Stimulated activated naive CD8-positive, alpha-beta T cell treated with anti-CD3 and anti-CD28 coated beads, Interleukin-15, amount 100 ng/mL, for 72 hours (primary cell): Measurements from ENCODE around the gene GSTM2.
"Not testable (repeated sequence)": the region's sequence is repeated elsewhere in the genome, so short reads cannot be mapped to it uniquely, and the experiment has no call there.

Experiments used
- ATAC-seq: fragments of 150-1000 bp; cut with Tn5 transposase; 2 replicates; pipeline ENCODE4 v1.10.0; 2021; ENCODE audit warnings: mild to moderate bottlenecking, moderate library complexity
- DNase-seq, 2 donors: peaks; one replicate each; pipeline ENCODE4 v3.0.0; 2021 to 2022
- H3K27ac Mint-ChIP-seq, 2 donors: one replicate each; pipeline ENCODE4 v1.8.0; 2022; ENCODE audit warnings: mild to moderate bottlenecking in 2 of 2, mixed read lengths in 2 of 2, moderate library complexity in 2 of 2
- H3K27me3 Mint-ChIP-seq: one replicate; pipeline ENCODE4 v1.8.0; 2022; ENCODE audit warnings: mixed read lengths
- H3K4me1 Mint-ChIP-seq: one replicate; pipeline ENCODE4 v1.8.0; 2022; ENCODE audit warnings: mild to moderate bottlenecking, mixed read lengths
- H3K4me3 Mint-ChIP-seq, 2 donors: one replicate each; pipeline ENCODE4 v1.8.0; 2022; ENCODE audit warnings: mild to moderate bottlenecking in 2 of 2, mixed read lengths in 2 of 2, moderate library complexity in 1 of 2
- H3K9me3 Mint-ChIP-seq, 2 donors: one replicate each; pipeline ENCODE4 v1.8.0; 2022; ENCODE audit warnings: mixed read lengths in 2 of 2

GSTM2 gene

GRCh38 chr1:109711593-109712320 is 43.9 kb downstream of the GSTM2 start, which contains the start of gene GSTM5:
GSTM5 (plus strand) TSS chr1:109712251; CDS start chr1:109712313, 62 bp downstream.
- not testable (repeated sequence) for DNase-seq, H3K4me1 Mint-ChIP-seq, H3K27ac Mint-ChIP-seq
- H3K4me3 Mint-ChIP-seq = peak within 1 kb of the TSS in 1 of 2 donors; percentile 10
- H3K27me3 Mint-ChIP-seq = peaks cover 29% of the 10 kb centered on the region
- H3K9me3 Mint-ChIP-seq = peaks cover 3 to 17% of the 10 kb centered on the region in 2 donors
- ATAC-seq = peak; percentile 65

DNA sequence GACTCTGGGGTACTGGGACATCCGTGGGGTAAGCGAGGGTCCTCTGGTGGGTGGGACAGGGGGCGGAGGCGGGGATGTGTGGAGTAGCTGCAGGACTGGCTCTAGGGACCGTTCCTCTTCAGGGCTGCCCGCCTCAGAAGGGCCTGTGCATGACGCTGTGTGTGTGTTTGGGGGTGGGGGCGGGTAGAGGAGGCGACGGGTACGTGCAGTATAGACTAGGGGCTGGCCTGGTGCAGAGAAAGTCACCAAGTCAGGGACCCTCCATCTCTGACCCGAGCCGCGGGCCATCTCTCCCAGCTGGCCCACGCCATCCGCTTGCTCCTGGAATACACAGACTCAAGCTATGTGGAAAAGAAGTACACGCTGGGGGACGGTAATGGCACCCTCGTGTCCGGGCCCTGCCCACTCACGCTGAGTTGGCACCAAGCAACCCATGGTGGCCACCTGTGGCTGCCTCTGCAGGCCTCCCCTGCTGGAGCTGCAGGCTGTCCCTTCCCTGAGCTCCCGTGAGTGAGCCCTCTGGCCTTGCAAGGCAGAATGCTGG is 44.5 kb downstream of the GSTM2 start:
- Mint-ChIP-seq H3K27me3 (peaks cover 29% of the 10 kb centered on the region), H3K4me1 (no peaks in the 10 kb centered on the region), H3K27ac (no peak overlapping the region), H3K9me3 (peaks cover 3 to 17% of the 10 kb centered on the region in 2 donors), H3K4me3 (peak overlapping the region in 1 of 2 donors; percentile 10)
- DNase-seq (no peak), ATAC-seq (no peak)

GRCh38 chr1:109713636-109714035 is 45.8 kb downstream of the GSTM2 start:
- Mint-ChIP-seq H3K9me3 (peaks cover 0 to 9% of the 10 kb centered on the region in 2 donors), H3K4me3 (no peak overlapping the region), H3K27ac (no peak overlapping the region), H3K27me3 (peaks cover 35% of the 10 kb centered on the region), H3K4me1 (no peaks in the 10 kb centered on the region)
- ATAC-seq = no peak
- no peak for DNase-seq

GRCh38 chr1:109714661-109715372 is 47.0 kb downstream of the GSTM2 start:
- H3K9me3 Mint-ChIP-seq = no peaks in the 10 kb centered on the region
- peaks cover 35% of the 10 kb centered on the region for H3K27me3 Mint-ChIP-seq
- peak overlapping the region in 1 of 2 donors; percentile 55 for H3K27ac Mint-ChIP-seq
- no peak for ATAC-seq
- DNase-seq = no peak
- H3K4me1 Mint-ChIP-seq = peaks cover 5% of the 10 kb centered on the region
- H3K4me3 Mint-ChIP-seq = no peak overlapping the region

DNA sequence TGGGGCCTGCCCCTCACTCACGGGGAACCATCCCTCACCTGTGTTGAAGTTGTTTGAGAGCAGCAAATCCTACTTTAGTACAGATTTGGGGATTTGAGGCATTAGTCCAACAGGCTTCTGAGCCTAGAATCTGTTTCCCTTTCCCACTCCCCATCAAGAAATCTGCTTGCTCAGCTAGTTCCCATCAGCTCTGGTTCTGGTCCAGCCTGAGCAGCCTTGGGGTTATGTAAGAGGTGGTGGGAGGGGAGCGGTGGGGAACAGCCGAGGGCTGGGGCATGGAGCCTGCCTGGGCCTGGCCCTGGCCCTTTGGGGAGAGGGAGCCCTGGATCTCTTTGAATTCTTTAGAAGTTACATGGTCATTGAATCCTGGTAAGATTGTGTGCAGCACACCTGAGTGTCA is 48.3 kb downstream of the GSTM2 start:
- no peak overlapping the region for H3K4me3 Mint-ChIP-seq
- H3K27ac Mint-ChIP-seq = peak overlapping the region in 1 of 2 donors; percentile 50
- H3K9me3 Mint-ChIP-seq = no peaks in the 10 kb centered on the region
- H3K27me3 Mint-ChIP-seq = peaks cover 35% of the 10 kb centered on the region
- no peak for ATAC-seq
- no peak for DNase-seq
- H3K4me1 Mint-ChIP-seq = peaks cover 5% of the 10 kb centered on the region

DNA sequence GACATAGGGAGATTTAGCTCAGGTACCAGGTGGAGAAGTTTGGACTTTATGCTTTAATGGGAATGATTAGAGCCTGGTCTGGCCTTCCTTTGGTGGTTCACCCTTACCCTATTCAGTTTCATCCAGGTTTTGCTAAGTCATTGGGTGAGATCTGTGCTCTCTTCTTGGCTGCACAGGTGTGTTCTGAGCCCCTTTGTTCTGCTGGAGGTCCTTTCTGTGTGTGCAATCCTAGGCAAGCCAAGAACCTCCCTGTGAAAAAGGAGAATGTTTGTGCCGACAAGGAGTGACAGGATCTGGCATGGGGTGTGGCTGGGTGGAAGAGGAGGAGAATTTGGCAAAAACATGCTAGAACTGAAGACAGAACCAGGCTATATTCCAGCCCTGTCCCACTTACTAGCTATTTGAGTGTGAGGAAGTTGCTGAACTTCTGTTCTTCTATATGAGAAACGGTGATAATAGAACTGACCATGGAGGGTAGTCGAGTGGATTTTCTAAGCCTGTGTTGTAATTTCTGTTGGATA is 48.8 kb downstream of the GSTM2 start:
- H3K9me3 Mint-ChIP-seq = no peaks in the 10 kb centered on the region
- DNase-seq = no peak
- peaks cover 35% of the 10 kb centered on the region for H3K27me3 Mint-ChIP-seq
- peaks cover 5% of the 10 kb centered on the region for H3K4me1 Mint-ChIP-seq
- peak overlapping the region; percentile 8 to 50 for H3K27ac Mint-ChIP-seq
- no peak overlapping the region for H3K4me3 Mint-ChIP-seq
- no peak for ATAC-seq

- H3K27ac Mint-ChIP-seq = no peak overlapping the region
- H3K4me1 Mint-ChIP-seq = peaks cover 5% of the 10 kb centered on the region
- H3K9me3 Mint-ChIP-seq = no peaks in the 10 kb centered on the region
- H3K4me3 Mint-ChIP-seq = no peak overlapping the region
- ATAC-seq (no peak), DNase-seq (no peak)
- peaks cover 27% of the 10 kb centered on the region for H3K27me3 Mint-ChIP-seq
Observed at GRCh38 chr1:109717729-109718128, 49.9 kb downstream of the GSTM2 start.

DNA sequence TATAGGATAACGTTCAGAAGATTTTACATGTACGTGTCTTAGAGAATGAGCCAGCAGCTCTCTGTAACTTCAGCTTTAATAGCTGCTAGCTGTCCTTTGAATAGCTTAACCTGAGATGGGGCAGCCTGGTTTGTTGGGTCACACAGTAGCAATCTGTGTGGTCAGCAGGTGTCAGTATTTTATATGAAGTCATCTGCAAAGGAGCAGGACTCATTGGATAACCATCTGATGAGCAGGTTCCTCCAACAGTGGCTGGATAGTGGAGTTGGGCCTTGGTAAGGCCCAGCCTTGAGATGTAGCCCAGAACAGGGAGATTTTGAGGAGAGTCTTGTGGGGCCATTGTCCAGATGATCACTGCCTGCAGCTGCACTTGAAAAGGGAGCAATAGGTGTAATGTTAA is 50.6 kb downstream of the GSTM2 start:
- no peaks in the 10 kb centered on the region for H3K9me3 Mint-ChIP-seq
- DNase-seq (no peak), ATAC-seq (no peak)
- H3K27ac Mint-ChIP-seq = no peak overlapping the region
- H3K4me3 Mint-ChIP-seq = no peak overlapping the region
- peaks cover 23% of the 10 kb centered on the region for H3K27me3 Mint-ChIP-seq
- peaks cover 5% of the 10 kb centered on the region for H3K4me1 Mint-ChIP-seq

GRCh38 chr1:109719337-109719837 is 51.5 kb downstream of the GSTM2 start:
- Mint-ChIP-seq H3K9me3 (no peaks in the 10 kb centered on the region), H3K4me1 (peaks cover 5% of the 10 kb centered on the region), H3K27ac (no peak overlapping the region), H3K4me3 (no peak overlapping the region), H3K27me3 (peaks cover 14% of the 10 kb centered on the region)
- DNase-seq = no peak
- no peak for ATAC-seq

DNA sequence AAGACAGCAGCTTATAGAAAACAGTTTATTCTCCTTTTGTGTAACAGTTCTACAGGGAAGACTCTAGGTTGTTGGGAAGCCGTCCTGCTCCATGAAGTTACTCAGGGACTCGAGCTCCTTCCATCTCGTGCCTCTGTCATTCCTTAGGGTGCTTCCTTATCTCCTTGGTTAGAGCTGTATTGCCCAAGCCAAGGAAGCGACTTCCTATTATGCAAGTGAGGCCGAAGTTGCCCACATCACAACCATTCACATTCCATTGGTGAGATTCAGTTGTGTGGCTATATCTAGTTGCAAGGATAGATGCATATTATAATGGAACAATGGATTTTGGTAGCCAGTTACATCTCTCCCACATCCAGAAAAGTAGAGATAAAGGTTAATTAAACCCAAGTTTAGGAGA is 53.2 kb downstream of the GSTM2 start:
- no peaks in the 10 kb centered on the region for H3K9me3 Mint-ChIP-seq
- H3K27me3 Mint-ChIP-seq = peaks cover 6% of the 10 kb centered on the region
- H3K27ac Mint-ChIP-seq = no peak overlapping the region
- DNase-seq = no peak
- no peak overlapping the region for H3K4me3 Mint-ChIP-seq
- peaks cover 5% of the 10 kb centered on the region for H3K4me1 Mint-ChIP-seq
- ATAC-seq = no peak

GRCh38 chr1:109721971-109722370 is 54.1 kb downstream of the GSTM2 start:
- Mint-ChIP-seq H3K27me3 (peaks cover 6% of the 10 kb centered on the region), H3K4me3 (no peak overlapping the region)
- no peak for DNase-seq

DNA sequence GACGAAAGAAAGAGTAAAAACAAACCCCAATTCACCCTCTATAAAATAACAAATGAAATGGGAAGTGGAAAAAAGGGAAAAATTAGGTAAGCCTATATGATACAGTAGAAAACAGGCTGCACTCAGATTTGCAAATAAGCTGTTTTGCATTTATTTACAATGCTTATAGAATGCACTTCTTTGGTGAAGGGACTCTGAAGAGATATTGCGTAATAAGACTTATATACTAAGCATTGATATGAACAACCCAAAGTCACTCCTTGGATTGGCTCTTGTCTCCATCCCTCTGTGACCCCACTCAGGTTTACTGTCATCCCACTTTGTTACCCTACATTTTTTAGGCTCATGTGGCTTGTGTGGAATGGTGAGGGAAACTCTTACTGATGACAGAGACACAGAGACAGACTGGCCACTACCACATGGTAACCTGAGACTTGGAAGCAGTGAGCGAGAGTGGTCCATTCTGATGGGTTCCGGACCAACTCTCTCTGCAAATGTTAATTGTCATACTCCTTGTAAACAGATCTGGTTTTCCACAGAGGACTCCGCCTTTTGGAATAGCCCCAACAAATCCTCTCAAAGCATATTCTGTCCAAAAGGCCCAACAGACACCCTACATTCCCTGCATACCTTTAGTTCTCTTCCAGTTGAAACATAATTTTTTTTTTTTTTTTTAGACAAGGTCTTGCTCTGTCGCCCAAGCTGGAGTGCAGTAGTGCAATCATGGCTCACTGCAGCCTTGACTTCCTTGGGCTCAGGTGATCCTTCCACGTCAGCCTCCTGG is 55.2 kb downstream of the GSTM2 start:
- no peak for DNase-seq
- no peak overlapping the region for H3K4me3 Mint-ChIP-seq
- H3K27ac Mint-ChIP-seq = no peak overlapping the region

More at GRCh38 chr1:109721971-109722370, 54.1 kb downstream of the GSTM2 start:
- no peaks in the 10 kb centered on the region for H3K9me3 Mint-ChIP-seq
- H3K27ac Mint-ChIP-seq = no peak overlapping the region
- peaks cover 6% of the 10 kb centered on the region for H3K4me1 Mint-ChIP-seq
- no peak for ATAC-seq

More for the DNA sequence above, 55.2 kb downstream of the GSTM2 start:
- Mint-ChIP-seq H3K9me3 (no peaks in the 10 kb centered on the region), H3K27me3 (peaks cover 1% of the 10 kb centered on the region), H3K4me1 (peaks cover 11% of the 10 kb centered on the region)
- ATAC-seq = no peak
